Osteoblast (primary cell): ENCODE data around the gene ENC1. TPM values are rescaled to one million over a fixed set of nuclear protein-coding genes. Genes with fewer than 3 reads are reported as not detected.

Source experiments
- DNase-seq: peaks from one replicate; pipeline ENCODE4 v3.0.0; 2011; ENCODE audit warnings: low spot score, mixed read lengths; ENCODE audit not compliant: insufficient read length; ENCODE audit errors: missing footprints
- H2AFZ ChIP-seq: 2 replicates; pipeline ENCODE4 v1.6.0; 2011; ENCODE audit warnings: mild to moderate bottlenecking, low read length
- H3K27ac ChIP-seq: 2 replicates; pipeline ENCODE4 v1.5.1; 2011; ENCODE audit warnings: mild to moderate bottlenecking, low read depth, low read length, moderate library complexity
- H3K27me3 ChIP-seq: 2 replicates; pipeline ENCODE4 v1.6.0; 2012; ENCODE audit warnings: mild to moderate bottlenecking, control low read depth, inconsistent platforms, low read length, moderate library complexity; ENCODE audit not compliant: insufficient read depth
- H3K36me3 ChIP-seq: 2 replicates; pipeline ENCODE4 v1.5.1; 2011; ENCODE audit warnings: mild to moderate bottlenecking, low read length, control low read depth, moderate library complexity; ENCODE audit not compliant: insufficient read depth
- H3K4me1 ChIP-seq: 2 replicates; pipeline ENCODE4 v1.5.1; 2011; ENCODE audit warnings: mild to moderate bottlenecking, low read length, control low read depth, moderate library complexity; ENCODE audit not compliant: insufficient read depth
- H3K4me2 ChIP-seq: 2 replicates; pipeline ENCODE4 v1.6.0; 2011; ENCODE audit warnings: mild to moderate bottlenecking, low read length; ENCODE audit not compliant: insufficient read depth
- H3K4me3 ChIP-seq: fragments of 200-600 bp; sonication (generic); 3 replicates; pipeline ENCODE4 v1.5.1; 2012; ENCODE audit warnings: mild to moderate bottlenecking, low read length, inconsistent platforms; ENCODE audit not compliant: insufficient read depth
- H3K79me2 ChIP-seq: 2 replicates; pipeline ENCODE4 v1.6.0; 2012; ENCODE audit warnings: mild to moderate bottlenecking, low read length, control low read depth, inconsistent platforms; ENCODE audit not compliant: insufficient read depth
- H3K9me3 ChIP-seq: 2 replicates; pipeline ENCODE4 v1.5.1; 2011; ENCODE audit warnings: low read depth, low read length, control low read depth
- H4K20me1 ChIP-seq: 2 replicates; pipeline ENCODE4 v1.6.0; 2012; ENCODE audit warnings: mild to moderate bottlenecking, low read length, control low read depth; ENCODE audit not compliant: insufficient read depth
- total RNA-seq: library from RNA; depleted of rRNA; stranded (reverse); fragments of >200 nt; gene quantifications from 2 replicates; pipeline ENCODE4 v1.2.3, GENCODE V29; 2012
- TF ChIP-seq, protein P1 (sequence below): IDR thresholded peaks from 2 replicates; pipeline ENCODE4 v1.5.1; 2011; ENCODE audit warnings: mild to moderate bottlenecking, low read depth, low read length, moderate library complexity; ENCODE audit errors: extremely low read depth

The ENC1 gene
- total RNA-seq, 1 donor: 109 TPM

DNA sequence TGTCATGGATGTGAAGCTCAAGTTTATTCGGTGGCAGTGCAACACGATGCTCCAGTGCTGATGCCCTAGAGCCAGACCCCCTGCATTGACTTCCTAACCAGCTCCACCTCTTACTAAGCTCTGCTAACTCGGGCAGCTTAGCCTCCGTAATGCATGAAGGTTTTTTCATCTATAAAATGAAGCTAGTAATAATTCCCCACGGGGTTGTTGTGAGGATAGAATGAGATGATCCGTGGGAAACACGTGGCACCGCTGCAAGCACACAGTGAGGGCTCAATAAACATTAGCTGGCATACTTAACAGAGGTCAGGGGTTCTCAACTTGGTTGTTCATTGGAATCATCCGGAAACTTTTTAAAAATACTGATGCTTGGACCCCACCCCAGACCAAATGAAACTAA, 6.8 kb downstream of the ENC1 start:
- Histone ChIP-seq H3K36me3 (peaks cover 70% of the 10 kb centered on the region), H3K4me1 (peaks cover 58% of the 10 kb centered on the region), H3K27ac (peak overlapping the region; percentile 88), H3K27me3 (no peaks in the 10 kb centered on the region), H3K79me2 (peaks cover 62% of the 10 kb centered on the region), H4K20me1 (peaks cover 43% of the 10 kb centered on the region), H3K9me3 (no peaks in the 10 kb centered on the region), H3K4me3 (no peak overlapping the region), H3K4me2 (no peak overlapping the region), H2AFZ (no peak overlapping the region)
- no peak for DNase-seq
- TF ChIP-seq, protein P1, sequence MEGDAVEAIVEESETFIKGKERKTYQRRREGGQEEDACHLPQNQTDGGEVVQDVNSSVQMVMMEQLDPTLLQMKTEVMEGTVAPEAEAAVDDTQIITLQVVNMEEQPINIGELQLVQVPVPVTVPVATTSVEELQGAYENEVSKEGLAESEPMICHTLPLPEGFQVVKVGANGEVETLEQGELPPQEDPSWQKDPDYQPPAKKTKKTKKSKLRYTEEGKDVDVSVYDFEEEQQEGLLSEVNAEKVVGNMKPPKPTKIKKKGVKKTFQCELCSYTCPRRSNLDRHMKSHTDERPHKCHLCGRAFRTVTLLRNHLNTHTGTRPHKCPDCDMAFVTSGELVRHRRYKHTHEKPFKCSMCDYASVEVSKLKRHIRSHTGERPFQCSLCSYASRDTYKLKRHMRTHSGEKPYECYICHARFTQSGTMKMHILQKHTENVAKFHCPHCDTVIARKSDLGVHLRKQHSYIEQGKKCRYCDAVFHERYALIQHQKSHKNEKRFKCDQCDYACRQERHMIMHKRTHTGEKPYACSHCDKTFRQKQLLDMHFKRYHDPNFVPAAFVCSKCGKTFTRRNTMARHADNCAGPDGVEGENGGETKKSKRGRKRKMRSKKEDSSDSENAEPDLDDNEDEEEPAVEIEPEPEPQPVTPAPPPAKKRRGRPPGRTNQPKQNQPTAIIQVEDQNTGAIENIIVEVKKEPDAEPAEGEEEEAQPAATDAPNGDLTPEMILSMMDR: no peak

GRCh38 chr5:74632947-74633356, 7.6 kb downstream of the ENC1 start:
- Histone ChIP-seq H3K4me1 (peaks cover 50% of the 10 kb centered on the region), H3K4me2 (peak overlapping the region; percentile 59), H4K20me1 (peaks cover 37% of the 10 kb centered on the region), H3K79me2 (peaks cover 60% of the 10 kb centered on the region), H3K36me3 (peaks cover 76% of the 10 kb centered on the region), H3K27ac (peak overlapping the region; percentile 88), H3K4me3 (no peak overlapping the region), H2AFZ (no peak overlapping the region), H3K27me3 (no peaks in the 10 kb centered on the region), H3K9me3 (no peaks in the 10 kb centered on the region)
- DNase-seq: peak; percentile 75
- TF ChIP-seq, protein P1: no peak

DNA sequence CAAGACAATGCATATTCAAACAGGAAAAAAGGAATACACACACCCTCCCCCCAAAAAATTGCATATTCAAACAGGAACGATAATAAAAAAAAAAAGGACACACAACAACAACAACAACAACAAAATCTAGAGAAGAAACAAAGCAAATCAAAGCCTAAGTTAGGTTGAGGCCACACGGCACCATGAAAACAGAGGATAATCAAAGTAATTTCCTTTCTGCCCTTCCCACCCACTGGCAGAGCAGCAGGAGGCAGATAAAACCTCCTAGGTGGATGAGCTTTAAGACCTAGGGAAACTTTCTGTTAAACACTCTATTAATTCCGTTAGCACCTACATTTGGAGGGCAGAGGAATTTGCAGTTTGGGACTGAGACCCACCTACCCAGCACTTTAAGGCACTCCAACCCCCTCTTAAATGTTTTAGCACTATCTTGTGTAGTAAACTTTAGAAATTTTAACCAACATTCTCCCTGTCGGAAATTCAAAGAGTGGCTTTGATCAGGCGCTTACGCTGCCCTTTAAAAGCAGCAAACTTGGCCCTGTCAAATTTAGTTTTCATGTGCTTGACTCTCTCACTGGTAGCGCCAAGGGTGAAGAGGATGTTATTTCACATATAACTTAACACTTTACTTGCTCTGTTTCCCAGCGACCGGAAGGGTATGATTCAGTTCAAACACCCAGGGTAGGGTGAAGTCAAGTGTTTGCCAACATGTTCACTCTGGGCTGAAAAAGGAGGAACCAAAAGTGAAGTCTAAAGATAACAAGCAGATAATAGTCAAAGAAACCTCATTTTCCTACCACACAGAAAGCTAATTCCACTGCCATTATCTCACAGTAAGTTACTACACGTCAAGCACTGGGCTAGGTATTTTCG, 9.2 kb downstream of the ENC1 start:
- Histone ChIP-seq H4K20me1 (peaks cover 25% of the 10 kb centered on the region), H3K4me2 (peak overlapping the region; percentile 59), H3K4me1 (peaks cover 39% of the 10 kb centered on the region), H3K27ac (peak overlapping the region; percentile 88), H3K4me3 (peak overlapping the region; percentile 9), H3K9me3 (no peaks in the 10 kb centered on the region), H2AFZ (no peak overlapping the region), H3K79me2 (peaks cover 44% of the 10 kb centered on the region), H3K27me3 (no peaks in the 10 kb centered on the region), H3K36me3 (peaks cover 69% of the 10 kb centered on the region)
- TF ChIP-seq, protein P1: no peak
- peak; percentile 77 for DNase-seq

DNA sequence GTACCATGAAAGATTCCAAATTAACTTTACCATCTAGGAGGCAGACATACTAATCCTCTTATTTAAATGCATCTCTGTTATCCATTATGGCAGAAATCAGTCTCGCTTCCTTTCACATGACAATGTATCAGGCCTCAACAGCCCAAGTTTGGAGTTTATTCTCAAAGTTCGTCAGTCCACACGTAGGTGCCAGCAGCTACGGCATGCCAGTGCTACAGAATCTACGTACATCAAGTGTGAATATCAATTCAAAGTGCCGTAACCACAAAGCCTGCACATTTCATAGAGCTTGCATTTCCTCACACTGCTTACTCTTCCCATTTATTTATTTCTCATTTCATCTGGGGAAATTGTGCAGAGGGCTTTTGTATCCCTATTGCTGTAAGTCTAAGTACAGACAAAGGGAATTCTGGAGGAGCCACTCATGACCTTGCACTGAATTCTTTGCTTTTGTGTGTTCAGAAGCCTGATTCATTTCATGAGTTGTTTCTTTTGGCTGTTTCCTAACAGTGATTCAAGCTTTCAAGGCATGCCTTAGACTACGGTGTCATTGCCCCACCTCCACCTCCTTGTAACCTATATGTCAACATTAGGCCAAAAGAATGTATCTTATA, 10.0 kb downstream of the ENC1 start:
- peak overlapping the region; percentile 59 for H3K4me2 ChIP-seq
- H3K79me2 ChIP-seq: peaks cover 37% of the 10 kb centered on the region
- H3K36me3 ChIP-seq: peaks cover 61% of the 10 kb centered on the region
- TF ChIP-seq, protein P1: no peak
- H3K27ac ChIP-seq: peak overlapping the region; percentile 88
- H3K4me3 ChIP-seq: no peak overlapping the region
- H3K9me3 ChIP-seq: no peaks in the 10 kb centered on the region
- H2AFZ ChIP-seq: no peak overlapping the region
- H3K4me1 ChIP-seq: peaks cover 39% of the 10 kb centered on the region
- no peaks in the 10 kb centered on the region for H3K27me3 ChIP-seq
- H4K20me1 ChIP-seq: peaks cover 18% of the 10 kb centered on the region
- peak; percentile 88 for DNase-seq
